PC-3 (cell line): ENCODE results near the gene IL34. TPM values are rescaled to one million over a fixed set of nuclear protein-coding genes. Genes with fewer than 3 reads are reported as not detected.
"Not testable (repeated sequence)": the region's sequence is repeated elsewhere in the genome, so short reads cannot be mapped to it uniquely, and the experiment has no call there.

Source experiments
- ATAC-seq: fragments of 200-7000 bp; cut with Tn5 transposase; 2 replicates; pipeline ENCODE4 v1.9.1; 2020; ENCODE audit warnings: mild to moderate bottlenecking, moderate library complexity
- BruUV-seq: library from RNA; stranded (reverse); fragments of 400-500 nt; replicated peaks from 2 replicates; lab custom pipeline; 2021; lab: Mats Ljungman, UMichigan
- CTCF ChIA-PET: fragments of 300-600 bp; sonication (Branson Sonifier 250); formaldehyde crosslinking; loops from one replicate; lab custom pipeline; 2022; ENCODE audit warnings: antibody characterized with exemption; lab: Charles Lee
- POLR2A ChIA-PET: fragments of 300-600 bp; sonication (Branson Sonifier 250); formaldehyde crosslinking; loops from one replicate; lab custom pipeline; 2022; ENCODE audit warnings: antibody characterized with exemption; ENCODE audit not compliant: unreplicated experiment; lab: Charles Lee
- DNase-seq: peaks from one replicate; pipeline ENCODE4 v3.0.0-alpha.2; 2015
- H2AFZ ChIP-seq: fragments of 300-600 bp; sonication (generic); 2 replicates; pipeline ENCODE4 v1.6.0; 2016; ENCODE audit warnings: antibody characterized with exemption, low read length
- H3F3A ChIP-seq: fragments of 300-600 bp; sonication (generic); one replicate; pipeline ENCODE4 v1.6.0; 2017; ENCODE audit warnings: antibody characterized with exemption, low read length, control low read depth, mild to moderate bottlenecking; ENCODE audit not compliant: unreplicated experiment
- H3K27ac ChIP-seq: fragments of 300-600 bp; sonication (generic); 2 replicates; pipeline ENCODE4 v1.5.1; 2016; ENCODE audit warnings: mild to moderate bottlenecking, low read length
- H3K27me3 ChIP-seq: fragments of 300-600 bp; sonication (generic); 2 replicates; pipeline ENCODE4 v1.6.1; 2016; ENCODE audit warnings: low read length, mixed read lengths
- H3K36me3 ChIP-seq: fragments of 300-600 bp; sonication (generic); 2 replicates; pipeline ENCODE4 v1.6.1; 2016; ENCODE audit warnings: low read depth, mixed run types, low read length, mixed read lengths
- H3K4me1 ChIP-seq: fragments of 300-600 bp; sonication (generic); 2 replicates; pipeline ENCODE4 v1.5.1; 2016; ENCODE audit warnings: low read length; ENCODE audit not compliant: insufficient read depth
- H3K4me2 ChIP-seq: fragments of 300-600 bp; sonication (generic); 2 replicates; pipeline ENCODE4 v1.6.0; 2016; ENCODE audit warnings: low read length
- H3K4me3 ChIP-seq: fragments of 300-600 bp; sonication (generic); 2 replicates; pipeline ENCODE4 v1.5.1; 2016; ENCODE audit warnings: mild to moderate bottlenecking, low read length, mixed read lengths
- H3K79me2 ChIP-seq: fragments of 300-600 bp; sonication (generic); 2 replicates; pipeline ENCODE4 v1.6.1; 2017; ENCODE audit warnings: low read length, mixed read lengths
- H3K9ac ChIP-seq: fragments of 300-600 bp; sonication (generic); 2 replicates; pipeline ENCODE4 v1.6.0; 2016; ENCODE audit warnings: mild to moderate bottlenecking, low read length
- H3K9me2 ChIP-seq: fragments of 300-600 bp; sonication (generic); replicated peaks from 2 replicates; pipeline ENCODE4 v1.6.1; 2016; ENCODE audit warnings: mixed run types, low read length, mixed read lengths
- H3K9me3 ChIP-seq: fragments of 300-600 bp; sonication (generic); 2 replicates; pipeline ENCODE4 v1.6.1; 2016; ENCODE audit warnings: low read length, mixed read lengths
- H4K20me1 ChIP-seq: fragments of 300-600 bp; sonication (generic); 2 replicates; pipeline ENCODE4 v1.6.1; 2016; ENCODE audit warnings: low read length, mixed read lengths
- CTCF ChIP-seq: fragments of 300-600 bp; sonication (generic); conservative IDR thresholded peaks from 2 replicates; pipeline ENCODE4 v1.5.1; 2017; ENCODE audit warnings: antibody characterized with exemption, low read depth, mild to moderate bottlenecking, low read length
- EZH2 ChIP-seq: fragments of 300-600 bp; sonication (generic); IDR thresholded peaks from one replicate; pipeline ENCODE4 v1.6.1; 2017; ENCODE audit warnings: antibody characterized with exemption, mild to moderate bottlenecking, low read length; ENCODE audit not compliant: unreplicated experiment
- EZH2phosphoT487 ChIP-seq: fragments of 300-600 bp; sonication (generic); IDR thresholded peaks from 2 replicates; pipeline ENCODE4 v1.6.1; 2018; ENCODE audit warnings: mild to moderate bottlenecking, antibody characterized with exemption, low read length, borderline replicate concordance
- intact Hi-C: fragments of 100-400 bp; cut with micrococcal nuclease; formaldehyde crosslinking; loops from 2 replicates; pipeline ENCODE4 v1.9.0; 2023
- total RNA-seq: library from RNA; depleted of rRNA; stranded (reverse); fragments of >200 nt; gene quantifications from 2 replicates; pipeline ENCODE4 v1.2.3, GENCODE V29; 2014

IL34 gene
- total RNA-seq, 1 experiment from 2014 or later = not detected

- no peak overlapping the region for H3K27ac ChIP-seq
- CTCF ChIA-PET = no interaction called here
- no peak overlapping the region for H3K4me2 ChIP-seq
- no peaks in the 10 kb centered on the region for H3K36me3 ChIP-seq
- TF ChIP-seq EZH2phosphoT487 = no peak
- POLR2A ChIA-PET = no interaction called here
- ATAC-seq (no peak), DNase-seq (no peak)
- H3K9me3 ChIP-seq = no peaks in the 10 kb centered on the region
- BruUV-seq = no TSS peak
- no peaks in the 10 kb centered on the region for H4K20me1 ChIP-seq
- H3F3A ChIP-seq = no peaks in the 10 kb centered on the region
- H3K79me2 ChIP-seq = no peaks in the 10 kb centered on the region
- H2AFZ ChIP-seq = no peak overlapping the region
- no peak overlapping the region for H3K9ac ChIP-seq
- H3K9me2 ChIP-seq = no peaks in the 10 kb centered on the region
- intact Hi-C loops = no loop called here
- H3K27me3 ChIP-seq = no peaks in the 10 kb centered on the region
- H3K4me1 ChIP-seq = no peaks in the 10 kb centered on the region; the same call in 1 of the 2 replicates
- no peak overlapping the region for H3K4me3 ChIP-seq
Observed at GRCh38 chr16:70612931-70613330, 33.4 kb upstream of the IL34 start.

- intact Hi-C loops = loop anchor here (2.0 kb wide), 1 partner anchor 20 kb away; no protein-coding TSS in a partner anchor
- no peaks in the 10 kb centered on the region for H3K9me2 ChIP-seq
- H3K4me2 ChIP-seq = no peak overlapping the region
- H3K9ac ChIP-seq = no peak overlapping the region
- H3K27me3 ChIP-seq = no peaks in the 10 kb centered on the region
- no peaks in the 10 kb centered on the region for H3K9me3 ChIP-seq
- no peaks in the 10 kb centered on the region for H4K20me1 ChIP-seq
- ATAC-seq (peak; percentile 51), DNase-seq (no peak)
- no peaks in the 10 kb centered on the region for H3K36me3 ChIP-seq
- no peak overlapping the region for H2AFZ ChIP-seq
- POLR2A ChIA-PET = no interaction called here
- CTCF ChIA-PET = no interaction called here
- H3K4me3 ChIP-seq = no peak overlapping the region
- H3K4me1 ChIP-seq = no peaks in the 10 kb centered on the region
- TF ChIP-seq EZH2 (no peak), CTCF (no peak), EZH2phosphoT487 (no peak)
- no peaks in the 10 kb centered on the region for H3K79me2 ChIP-seq
- no peaks in the 10 kb centered on the region for H3F3A ChIP-seq
- H3K27ac ChIP-seq = no peak overlapping the region
- BruUV-seq = no TSS peak
Observed at GRCh38 chr16:70614208-70614951, 32.0 kb upstream of the IL34 start.

- no peaks in the 10 kb centered on the region for H3K9me3 ChIP-seq
- no peaks in the 10 kb centered on the region for H3K36me3 ChIP-seq
- no peaks in the 10 kb centered on the region for H3K4me1 ChIP-seq
- H3K9ac ChIP-seq = no peak overlapping the region
- H3K9me2 ChIP-seq = no peaks in the 10 kb centered on the region
- intact Hi-C loops = loop anchor here (2.0 kb wide), 1 partner anchor 19 kb away; no protein-coding TSS in a partner anchor
- no peak overlapping the region for H3K4me2 ChIP-seq
- ChIA-PET POLR2A (no interaction called here), CTCF (no interaction called here)
- ATAC-seq = no peak
- DNase-seq = no peak
- TF ChIP-seq EZH2phosphoT487 = no peak
- TF ChIP-seq EZH2 = no peak
- no peak for TF ChIP-seq CTCF
- H3K79me2 ChIP-seq = no peaks in the 10 kb centered on the region
- no peaks in the 10 kb centered on the region for H3K27me3 ChIP-seq
- H4K20me1 ChIP-seq = no peaks in the 10 kb centered on the region
- H3K27ac ChIP-seq = no peak overlapping the region
- H3K4me3 ChIP-seq = no peak overlapping the region
- no TSS peak for BruUV-seq
- no peaks in the 10 kb centered on the region for H3F3A ChIP-seq
- H2AFZ ChIP-seq = no peak overlapping the region
Observed at GRCh38 chr16:70615945-70616344, 30.4 kb upstream of the IL34 start.

GRCh38 chr16:70621864-70622263 lies 24.5 kb upstream of the IL34 start:
- DNase-seq, H3K9me2 ChIP-seq, H3K9me3 ChIP-seq, POLR2A ChIA-PET, H3K4me3 ChIP-seq, H3F3A ChIP-seq, H3K36me3 ChIP-seq, H2AFZ ChIP-seq, H3K27ac ChIP-seq, H4K20me1 ChIP-seq, H3K4me2 ChIP-seq, H3K4me1 ChIP-seq, H3K79me2 ChIP-seq, BruUV-seq, intact Hi-C loops, H3K9ac ChIP-seq, H3K27me3 ChIP-seq, ATAC-seq, CTCF ChIA-PET: not testable (repeated sequence)
